Esophagus muscularis mucosa (tissue), 4 donors: Measurements from ENCODE around the gene JAKMIP1.

Experiments used
- CTCF ChIP-seq, 3 experiments: fragments of 200-600 bp in 2 of 3; fragments of 450-650 bp in 1 of 3; sonication (generic) in 2 of 3; IDR thresholded peaks; one replicate each; pipeline ENCODE4 v1.5.1; 2017 to 2019; ENCODE audit warnings: antibody characterized with exemption in 3 of 3, mild to moderate bottlenecking in 2 of 3, moderate library complexity in 1 of 3
- EP300 ChIP-seq: sonication (generic); formaldehyde crosslinking; IDR thresholded peaks from one replicate; pipeline ENCODE4 v1.6.1; 2017; ENCODE audit warnings: antibody characterized with exemption
- POLR2A ChIP-seq: fragments of 450-650 bp; IDR thresholded peaks from one replicate; pipeline ENCODE4 v1.6.1; 2017; ENCODE audit warnings: antibody characterized with exemption, moderate library complexity, mild to moderate bottlenecking, low read depth

- TF ChIP-seq POLR2A (no peak), EP300 (no peak), CTCF (IDR thresholded peaks at IDR 0.05) (no peak)
These were observed 124.0 kb downstream of the JAKMIP1 start for GRCh38 chr4:6076391-6076790.
